HEK293T (cell line): ENCODE data around the gene OLIG1.

Experiments
- ARNT ChIP-seq: fragments of 450-650 bp; IDR thresholded peaks from 2 replicates; pipeline ENCODE4 v1.6.1; 2017; ENCODE audit warnings: mild to moderate bottlenecking
- BHLHE40 ChIP-seq: fragments of 450-650 bp; IDR thresholded peaks from 2 replicates; pipeline ENCODE4 v1.6.1; 2016; ENCODE audit warnings: mild to moderate bottlenecking, moderate library complexity, borderline replicate concordance
- FOXK2 ChIP-seq: fragments of 450-650 bp; IDR thresholded peaks from 2 replicates; pipeline ENCODE4 v1.6.1; 2016; ENCODE audit warnings: mild to moderate bottlenecking
- FOXM1 ChIP-seq: fragments of 450-650 bp; IDR thresholded peaks from 2 replicates; pipeline ENCODE4 v1.6.1; 2017; ENCODE audit warnings: mild to moderate bottlenecking, borderline replicate concordance
- HDGF ChIP-seq: fragments of 450-650 bp; IDR thresholded peaks from 2 replicates; pipeline ENCODE4 v1.6.1; 2017; ENCODE audit warnings: antibody characterized with exemption, borderline replicate concordance
- NFRKB ChIP-seq: fragments of 450-650 bp; IDR thresholded peaks from 2 replicates; pipeline ENCODE4 v1.6.1; 2016; ENCODE audit warnings: mild to moderate bottlenecking, moderate library complexity
- SP1 ChIP-seq: fragments of 450-650 bp; IDR thresholded peaks from 2 replicates; pipeline ENCODE4 v1.6.1; 2017
- SUZ12 ChIP-seq: fragments of 450-650 bp; IDR thresholded peaks from 2 replicates; pipeline ENCODE4 v1.6.1; 2016; ENCODE audit warnings: mild to moderate bottlenecking
- TARDBP ChIP-seq: fragments of 450-650 bp; IDR thresholded peaks from 2 replicates; pipeline ENCODE4 v1.6.1; 2016
- ZNF384 ChIP-seq: fragments of 450-650 bp; IDR thresholded peaks from 2 replicates; pipeline ENCODE4 v1.6.1; 2016

- no peak for TF ChIP-seq BHLHE40
- no peak for TF ChIP-seq ZNF384
- no peak for TF ChIP-seq SP1
- no peak for TF ChIP-seq NFRKB
- no peak for TF ChIP-seq HDGF
- no peak for TF ChIP-seq TARDBP
- no peak for TF ChIP-seq FOXM1
- no peak for TF ChIP-seq FOXK2
- TF ChIP-seq SUZ12, result no peak
- TF ChIP-seq ARNT, result no peak
Observed at GRCh38 chr21:33058527-33058926, 11.4 kb upstream of the OLIG1 start.
